ENCODE measurements around the gene TEKT2.

The TEKT2 gene

GRCh38 chr1:36107394-36107793 is 23.5 kb downstream of the TEKT2 start:
- TF ChIP-seq GATA3 (IDR thresholded peaks at IDR 0.05; ENCODE audit: low read depth, low read length), result no peak
- TF ChIP-seq GATA2 (IDR thresholded peaks at IDR 0.05; ENCODE audit: low read depth, low read length), result no peak

DNA sequence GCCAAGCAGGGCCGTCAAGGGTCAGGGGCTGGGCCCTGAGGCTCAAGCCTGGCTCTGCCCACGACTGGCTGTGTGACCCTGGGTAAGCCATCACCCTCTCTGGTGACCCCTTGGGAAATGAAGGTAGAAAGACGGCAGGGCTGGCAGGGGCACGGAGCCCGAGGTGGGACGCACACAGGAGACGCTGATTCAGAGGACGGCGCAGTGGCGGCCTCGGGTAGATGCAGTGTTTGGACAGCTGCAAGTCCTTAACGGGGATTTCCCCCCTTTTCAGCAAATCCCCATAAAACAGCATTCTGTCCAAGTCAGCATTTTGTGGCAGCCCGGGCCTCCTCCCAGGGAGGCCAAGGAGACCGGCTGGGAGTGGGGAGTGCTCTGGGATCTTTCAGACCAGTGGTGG is 24.4 kb downstream of the TEKT2 start:
- TF ChIP-seq GATA3 (IDR thresholded peaks at IDR 0.05; ENCODE audit: low read depth, low read length), result no peak
- TF ChIP-seq GATA2 (IDR thresholded peaks at IDR 0.05; ENCODE audit: low read depth, low read length), result no peak

- no peak for TF ChIP-seq GATA2 (IDR thresholded peaks at IDR 0.05; ENCODE audit: low read depth, low read length)
- TF ChIP-seq GATA3 (IDR thresholded peaks at IDR 0.05; ENCODE audit: low read depth, low read length), result no peak
Observed at GRCh38 chr1:36109041-36109679, 25.3 kb downstream of the TEKT2 start.

- TF ChIP-seq GATA2 (IDR thresholded peaks at IDR 0.05; ENCODE audit: low read depth, low read length), result no peak
- no peak for TF ChIP-seq GATA3 (IDR thresholded peaks at IDR 0.05; ENCODE audit: low read depth, low read length)
Observed at GRCh38 chr1:36111151-36111550, 27.3 kb downstream of the TEKT2 start.

DNA sequence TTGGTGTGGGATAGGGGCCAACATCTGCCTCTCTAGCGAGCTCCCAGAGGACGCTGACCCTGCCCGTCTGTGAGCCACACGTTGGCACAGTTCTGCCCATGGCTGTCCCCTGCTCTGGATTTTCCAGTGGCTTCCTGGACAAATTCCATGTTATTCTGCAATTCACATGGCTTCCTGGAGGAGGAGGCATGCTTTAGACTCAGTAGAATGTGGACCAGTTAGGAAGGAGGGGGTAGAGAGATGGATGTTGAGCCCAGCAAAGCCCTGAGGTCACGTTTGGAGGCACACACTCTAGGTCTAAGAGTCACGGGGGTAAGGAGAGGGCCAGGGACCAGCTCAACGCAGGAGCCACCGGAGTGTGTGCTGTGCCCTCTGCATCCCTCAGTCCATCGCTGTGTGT is 28.9 kb downstream of the TEKT2 start:
- TF ChIP-seq GATA2 (IDR thresholded peaks at IDR 0.05; ENCODE audit: low read depth, low read length) (no peak), GATA3 (IDR thresholded peaks at IDR 0.05; ENCODE audit: low read depth, low read length) (no peak)

- TF ChIP-seq GATA3 (IDR thresholded peaks at IDR 0.05; ENCODE audit: low read depth, low read length) (no peak), GATA2 (IDR thresholded peaks at IDR 0.05; ENCODE audit: low read depth, low read length) (no peak)
Observed at GRCh38 chr1:36114371-36114770, 30.5 kb downstream of the TEKT2 start.

DNA sequence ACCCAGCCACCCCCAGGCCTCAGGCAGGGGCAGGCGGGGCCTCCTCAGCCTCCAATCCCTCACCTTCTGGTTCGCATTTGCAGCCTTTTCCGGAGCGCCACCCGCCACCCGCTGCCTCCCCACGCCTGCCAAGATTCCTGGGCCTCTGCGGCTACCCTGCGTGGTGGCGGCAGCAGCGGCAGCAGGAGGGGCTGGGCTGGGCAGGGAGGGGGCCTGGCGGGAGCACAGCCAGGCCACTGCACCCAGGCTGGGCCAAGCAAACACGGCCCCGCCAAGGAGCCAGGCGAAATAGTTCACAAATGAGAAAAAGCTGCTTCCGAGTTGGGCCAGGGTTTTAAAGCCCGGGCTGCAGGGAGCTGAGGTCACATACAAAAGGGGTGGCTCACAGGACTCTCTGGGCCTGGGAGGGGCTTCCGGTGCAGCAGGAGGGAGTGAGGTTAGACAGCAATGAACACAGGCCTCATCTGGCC is 31.3 kb downstream of the TEKT2 start:
- TF ChIP-seq GATA3 (IDR thresholded peaks at IDR 0.05; ENCODE audit: low read depth, low read length) (no peak), GATA2 (IDR thresholded peaks at IDR 0.05; ENCODE audit: low read depth, low read length) (no peak)

DNA sequence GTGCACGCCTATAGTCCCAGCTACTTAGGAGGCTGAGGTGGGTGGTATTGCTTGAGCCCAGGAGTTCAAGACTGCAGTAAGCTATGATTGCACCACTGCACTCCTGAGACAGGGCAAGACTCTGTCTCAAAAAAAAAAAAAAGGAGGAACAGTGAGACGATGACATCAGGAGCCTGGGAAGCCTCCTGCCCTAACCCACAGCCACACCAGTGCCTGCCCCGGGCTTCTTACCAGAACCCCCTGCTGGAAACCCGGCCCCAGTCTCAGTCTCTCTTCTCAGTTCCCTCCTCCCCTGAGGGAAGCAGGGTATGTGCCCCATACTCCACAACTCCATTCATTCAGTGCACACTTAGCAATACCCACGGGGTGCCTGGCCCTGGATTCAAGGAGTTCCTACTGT is 32.0 kb downstream of the TEKT2 start:
- TF ChIP-seq GATA3 (IDR thresholded peaks at IDR 0.05; ENCODE audit: low read depth, low read length) (no peak), GATA2 (IDR thresholded peaks at IDR 0.05; ENCODE audit: low read depth, low read length) (no peak)

DNA sequence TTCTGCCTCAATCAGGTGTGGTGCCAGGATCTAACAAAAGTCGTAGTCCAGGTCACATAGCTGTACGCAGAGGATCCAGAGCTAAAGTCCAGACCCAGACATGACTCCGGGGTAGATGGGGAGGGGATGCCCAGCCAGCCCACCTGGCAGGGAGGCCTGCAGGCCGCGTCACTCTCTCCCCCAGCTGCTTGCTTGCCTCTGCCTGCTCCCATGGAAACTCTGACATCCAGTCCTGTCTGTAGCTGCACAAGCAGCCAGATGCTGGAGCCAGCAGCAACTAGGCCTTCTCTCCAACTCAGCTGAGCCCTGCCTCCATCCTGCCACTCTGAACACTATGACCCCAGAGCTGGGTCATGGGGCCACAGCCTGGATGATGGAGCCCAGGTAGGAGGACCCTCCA is 33.0 kb downstream of the TEKT2 start:
- TF ChIP-seq GATA3 (IDR thresholded peaks at IDR 0.05; ENCODE audit: low read depth, low read length), result no peak
- TF ChIP-seq GATA2 (IDR thresholded peaks at IDR 0.05; ENCODE audit: low read depth, low read length), result no peak

DNA sequence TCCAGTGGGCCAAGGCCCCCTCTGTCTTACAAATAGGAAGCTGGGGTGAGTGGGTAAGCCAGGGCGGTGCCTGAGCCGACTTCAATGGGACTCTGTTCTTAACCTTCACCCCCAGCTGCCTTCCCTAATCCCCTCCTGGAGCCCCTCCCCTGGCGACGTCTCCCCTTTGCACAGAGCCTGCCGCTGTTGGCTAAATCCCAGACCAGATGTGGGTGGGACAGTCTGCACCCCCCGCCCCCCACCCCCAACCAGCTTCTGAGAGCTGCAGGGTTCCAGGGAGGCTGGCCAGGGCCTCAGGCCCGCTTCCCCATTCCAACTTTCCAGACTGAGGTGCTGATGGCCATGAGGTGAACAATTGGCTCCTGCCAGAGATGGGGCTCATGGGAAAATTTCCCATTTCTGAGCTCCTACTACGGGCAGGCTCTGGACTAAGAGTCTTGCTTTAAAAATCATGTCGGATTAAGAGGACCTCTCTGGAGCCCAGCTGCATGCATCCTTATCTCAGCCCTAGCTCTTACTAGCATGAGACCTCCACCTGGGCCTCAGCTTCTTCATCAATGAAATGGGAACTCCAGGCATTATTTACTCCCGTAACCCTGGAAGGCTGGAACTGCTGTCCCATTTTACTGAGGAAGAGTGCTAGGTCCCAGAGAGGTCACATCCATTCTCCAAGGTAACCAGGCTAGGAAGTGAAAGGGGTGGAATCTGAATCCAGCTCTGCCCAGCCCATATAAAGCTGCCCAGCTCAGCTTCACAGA is 34.7 kb downstream of the TEKT2 start:
- no peak for TF ChIP-seq GATA2 (IDR thresholded peaks at IDR 0.05; ENCODE audit: low read depth, low read length)
- TF ChIP-seq GATA3 (IDR thresholded peaks at IDR 0.05; ENCODE audit: low read depth, low read length), result no peak

DNA sequence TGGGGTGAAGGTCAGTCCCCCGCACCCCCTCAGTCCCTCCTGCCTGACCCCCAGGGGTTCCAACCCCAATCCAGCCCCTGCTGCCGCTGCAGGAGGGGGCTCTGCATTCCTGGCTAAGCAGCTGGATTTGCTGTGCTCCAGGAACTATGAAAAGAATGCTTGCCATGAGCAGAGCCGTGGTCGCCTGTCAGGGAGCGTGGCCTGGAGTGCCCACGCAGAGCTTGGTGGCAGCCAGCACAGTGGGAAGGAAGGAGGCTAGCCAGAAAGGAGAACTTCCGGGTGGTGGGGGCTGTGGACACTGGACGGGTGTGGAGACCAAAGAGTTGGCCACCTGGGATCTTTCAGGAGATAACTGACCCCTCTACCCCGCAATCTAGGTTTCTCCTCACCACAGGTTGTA is 35.6 kb downstream of the TEKT2 start:
- TF ChIP-seq GATA2 (IDR thresholded peaks at IDR 0.05; ENCODE audit: low read depth, low read length) (no peak), GATA3 (IDR thresholded peaks at IDR 0.05; ENCODE audit: low read depth, low read length) (no peak)

DNA sequence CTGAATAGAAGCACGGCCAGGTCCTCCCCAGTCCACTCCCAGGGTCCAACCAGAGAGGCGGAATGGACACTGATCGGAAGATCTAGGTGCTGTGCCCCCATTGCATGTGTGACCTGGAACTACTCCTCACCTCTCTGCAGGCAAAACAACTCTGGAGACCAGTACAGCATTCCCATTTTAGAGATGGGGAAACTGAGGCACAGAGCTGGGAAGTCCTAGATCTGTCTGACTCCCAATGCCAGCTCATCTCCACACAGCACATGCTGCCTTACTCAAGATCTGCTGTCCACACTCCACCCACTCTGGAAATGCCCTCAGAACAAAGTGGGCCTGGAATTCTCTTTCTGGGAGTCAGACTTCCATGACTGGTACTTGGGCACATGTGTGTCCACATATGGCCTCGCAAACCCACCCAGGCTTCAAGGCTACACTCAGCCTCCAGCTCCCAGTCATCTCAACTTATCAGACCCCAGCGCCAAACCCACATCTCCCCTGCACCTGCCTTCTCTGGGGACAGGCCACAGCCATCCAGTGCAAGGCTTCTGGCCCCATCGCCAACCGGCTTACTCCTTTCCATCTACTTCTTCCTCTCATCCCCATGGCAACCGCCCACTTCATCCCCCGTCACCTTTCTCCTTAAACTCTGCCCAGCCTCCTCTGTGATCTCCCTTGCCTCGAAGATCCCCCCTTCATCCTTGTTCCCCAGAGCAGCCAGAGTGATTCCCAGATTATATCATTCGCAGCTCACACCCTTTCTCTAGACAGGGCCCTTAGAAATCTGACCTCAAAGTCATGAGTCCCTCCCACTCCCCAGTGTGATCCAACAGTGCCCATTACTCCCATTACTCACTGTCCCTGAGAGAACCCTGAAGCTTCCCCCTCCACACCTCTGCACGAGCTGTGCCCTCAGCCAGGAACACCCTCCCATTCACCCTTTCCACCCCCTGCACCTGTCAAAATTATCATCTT is 38.5 kb downstream of the TEKT2 start:
- no peak for TF ChIP-seq GATA3 (IDR thresholded peaks at IDR 0.05; ENCODE audit: low read depth, low read length)
- no peak for TF ChIP-seq GATA2 (IDR thresholded peaks at IDR 0.05; ENCODE audit: low read depth, low read length)

GRCh38 chr1:36123356-36123755 is 39.5 kb downstream of the TEKT2 start:
- TF ChIP-seq GATA2 (IDR thresholded peaks at IDR 0.05; ENCODE audit: low read depth, low read length), result no peak
- no peak for TF ChIP-seq GATA3 (IDR thresholded peaks at IDR 0.05; ENCODE audit: low read depth, low read length)

Measured in SH-SY5Y (cell line).